ENCODE results near the gene TRIM16.

GRCh38 chr17:15657868-15658267, 26.2 kb downstream of the TRIM16 start:
- TF ChIP-seq, protein P1, sequence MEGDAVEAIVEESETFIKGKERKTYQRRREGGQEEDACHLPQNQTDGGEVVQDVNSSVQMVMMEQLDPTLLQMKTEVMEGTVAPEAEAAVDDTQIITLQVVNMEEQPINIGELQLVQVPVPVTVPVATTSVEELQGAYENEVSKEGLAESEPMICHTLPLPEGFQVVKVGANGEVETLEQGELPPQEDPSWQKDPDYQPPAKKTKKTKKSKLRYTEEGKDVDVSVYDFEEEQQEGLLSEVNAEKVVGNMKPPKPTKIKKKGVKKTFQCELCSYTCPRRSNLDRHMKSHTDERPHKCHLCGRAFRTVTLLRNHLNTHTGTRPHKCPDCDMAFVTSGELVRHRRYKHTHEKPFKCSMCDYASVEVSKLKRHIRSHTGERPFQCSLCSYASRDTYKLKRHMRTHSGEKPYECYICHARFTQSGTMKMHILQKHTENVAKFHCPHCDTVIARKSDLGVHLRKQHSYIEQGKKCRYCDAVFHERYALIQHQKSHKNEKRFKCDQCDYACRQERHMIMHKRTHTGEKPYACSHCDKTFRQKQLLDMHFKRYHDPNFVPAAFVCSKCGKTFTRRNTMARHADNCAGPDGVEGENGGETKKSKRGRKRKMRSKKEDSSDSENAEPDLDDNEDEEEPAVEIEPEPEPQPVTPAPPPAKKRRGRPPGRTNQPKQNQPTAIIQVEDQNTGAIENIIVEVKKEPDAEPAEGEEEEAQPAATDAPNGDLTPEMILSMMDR (conservative IDR thresholded peaks at IDR 0.05; ENCODE audit: low read length) = no peak
- no peak for TF ChIP-seq EZH2phosphoT487 (IDR thresholded peaks at IDR 0.05; ENCODE audit: borderline replicate concordance)

Data from Loucy (cell line).